ENCODE results near the gene JMY. TPM values are rescaled to one million over a fixed set of nuclear protein-coding genes. Genes with fewer than 3 reads are reported as not detected.

The JMY gene
- total RNA-seq, 1 donor from 2014 or later: 4.2 TPM

DNA sequence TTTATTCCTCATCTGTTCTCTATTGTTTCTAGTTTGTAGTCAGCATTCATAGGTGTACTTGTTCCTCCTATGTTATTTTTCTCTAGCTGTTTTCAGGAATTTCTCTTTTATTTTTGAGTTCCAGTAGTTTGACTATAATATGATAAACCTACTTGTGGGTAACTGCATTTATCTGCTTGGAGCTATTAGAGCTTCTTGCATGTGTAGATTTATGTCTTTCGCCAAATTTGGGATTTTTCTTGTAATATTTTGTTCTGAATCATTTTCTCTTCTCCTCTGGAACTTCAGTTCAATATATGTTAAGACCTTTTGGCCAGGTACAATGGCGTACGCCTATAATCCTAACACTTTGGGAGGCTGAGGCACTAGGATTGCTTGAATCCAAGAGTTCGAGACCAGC lies 37.4 kb downstream of the JMY start:
- Mint-ChIP-seq H3K4me3 (no peak overlapping the region), H3K27ac (ENCODE audit: unreplicated experiment) (no peak overlapping the region), H3K9me3 (peaks cover 8% of the 10 kb centered on the region), H3K27me3 (ENCODE audit: low read depth) (no peaks in the 10 kb centered on the region), H3K36me3 (ENCODE audit: low read depth) (no peaks in the 10 kb centered on the region), H3K4me1 (no peaks in the 10 kb centered on the region)
- TF ChIP-seq, protein P1, sequence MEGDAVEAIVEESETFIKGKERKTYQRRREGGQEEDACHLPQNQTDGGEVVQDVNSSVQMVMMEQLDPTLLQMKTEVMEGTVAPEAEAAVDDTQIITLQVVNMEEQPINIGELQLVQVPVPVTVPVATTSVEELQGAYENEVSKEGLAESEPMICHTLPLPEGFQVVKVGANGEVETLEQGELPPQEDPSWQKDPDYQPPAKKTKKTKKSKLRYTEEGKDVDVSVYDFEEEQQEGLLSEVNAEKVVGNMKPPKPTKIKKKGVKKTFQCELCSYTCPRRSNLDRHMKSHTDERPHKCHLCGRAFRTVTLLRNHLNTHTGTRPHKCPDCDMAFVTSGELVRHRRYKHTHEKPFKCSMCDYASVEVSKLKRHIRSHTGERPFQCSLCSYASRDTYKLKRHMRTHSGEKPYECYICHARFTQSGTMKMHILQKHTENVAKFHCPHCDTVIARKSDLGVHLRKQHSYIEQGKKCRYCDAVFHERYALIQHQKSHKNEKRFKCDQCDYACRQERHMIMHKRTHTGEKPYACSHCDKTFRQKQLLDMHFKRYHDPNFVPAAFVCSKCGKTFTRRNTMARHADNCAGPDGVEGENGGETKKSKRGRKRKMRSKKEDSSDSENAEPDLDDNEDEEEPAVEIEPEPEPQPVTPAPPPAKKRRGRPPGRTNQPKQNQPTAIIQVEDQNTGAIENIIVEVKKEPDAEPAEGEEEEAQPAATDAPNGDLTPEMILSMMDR (conservative IDR thresholded peaks at IDR 0.05): no peak
- no peak for DNase-seq (ENCODE audit: low read depth, low spot score)

DNA sequence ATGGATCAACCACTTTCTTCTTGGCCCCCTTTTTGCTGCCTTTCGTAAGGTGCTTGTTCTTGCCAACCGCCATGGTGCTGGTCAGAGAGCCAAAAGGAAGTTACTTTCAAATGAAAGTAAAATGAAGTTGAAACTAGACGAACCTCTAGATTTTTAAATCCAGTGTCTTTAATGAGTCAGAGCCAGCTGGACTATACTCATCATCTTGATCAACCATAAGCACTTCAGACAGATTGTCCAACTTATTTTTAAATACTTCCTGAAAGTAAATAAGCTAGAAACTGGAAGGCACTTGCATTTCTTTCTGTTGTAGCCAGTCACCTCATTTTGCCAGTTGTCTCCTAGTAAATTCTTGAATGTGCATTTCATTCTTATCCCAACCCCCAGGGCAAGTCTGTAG lies 48.9 kb downstream of the JMY start:
- Mint-ChIP-seq H3K27ac (ENCODE audit: unreplicated experiment) (no peak overlapping the region), H3K36me3 (ENCODE audit: low read depth) (peaks cover 3% of the 10 kb centered on the region), H3K4me1 (peaks cover 8% of the 10 kb centered on the region), H3K4me3 (no peak overlapping the region), H3K27me3 (ENCODE audit: low read depth) (no peaks in the 10 kb centered on the region), H3K9me3 (peaks cover 3% of the 10 kb centered on the region)
- TF ChIP-seq, protein P1 (conservative IDR thresholded peaks at IDR 0.05): no peak
- DNase-seq (ENCODE audit: low read depth, low spot score): no peak

DNA sequence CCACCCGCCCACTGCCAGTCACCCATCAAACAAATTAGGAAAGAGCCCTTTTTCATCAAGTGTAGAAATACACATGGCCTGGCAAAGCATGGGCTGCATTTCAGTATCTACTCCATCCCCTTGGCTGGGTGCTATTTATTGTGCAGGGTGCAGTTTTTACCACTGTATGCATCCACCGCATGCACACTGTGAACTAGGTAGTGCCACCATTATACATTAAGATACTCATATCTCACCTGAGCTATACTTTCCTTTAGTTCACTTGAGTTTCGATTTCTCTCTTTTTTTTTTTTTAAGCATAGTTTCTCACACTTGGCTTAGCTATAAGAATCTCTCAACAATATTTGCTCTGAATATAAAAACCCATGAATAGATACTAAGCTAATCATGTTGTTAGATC lies 49.4 kb downstream of the JMY start:
- Mint-ChIP-seq H3K27ac (ENCODE audit: unreplicated experiment) (no peak overlapping the region), H3K4me3 (no peak overlapping the region), H3K9me3 (peaks cover 3% of the 10 kb centered on the region), H3K36me3 (ENCODE audit: low read depth) (peaks cover 3% of the 10 kb centered on the region), H3K4me1 (peaks cover 8% of the 10 kb centered on the region), H3K27me3 (ENCODE audit: low read depth) (no peaks in the 10 kb centered on the region)
- no peak for DNase-seq (ENCODE audit: low read depth, low spot score)
- TF ChIP-seq, protein P1 (conservative IDR thresholded peaks at IDR 0.05): no peak

GRCh38 chr5:79285833-79286232 lies 49.9 kb downstream of the JMY start:
- H3K27me3 Mint-ChIP-seq (ENCODE audit: low read depth): no peaks in the 10 kb centered on the region
- no peak for DNase-seq (ENCODE audit: low read depth, low spot score)
- H3K4me3 Mint-ChIP-seq: no peak overlapping the region
- H3K27ac Mint-ChIP-seq (ENCODE audit: unreplicated experiment): no peak overlapping the region
- H3K36me3 Mint-ChIP-seq (ENCODE audit: low read depth): peaks cover 3% of the 10 kb centered on the region
- peaks cover 8% of the 10 kb centered on the region for H3K4me1 Mint-ChIP-seq
- H3K9me3 Mint-ChIP-seq: peaks cover 3% of the 10 kb centered on the region
- TF ChIP-seq, protein P1 (conservative IDR thresholded peaks at IDR 0.05): no peak

DNA sequence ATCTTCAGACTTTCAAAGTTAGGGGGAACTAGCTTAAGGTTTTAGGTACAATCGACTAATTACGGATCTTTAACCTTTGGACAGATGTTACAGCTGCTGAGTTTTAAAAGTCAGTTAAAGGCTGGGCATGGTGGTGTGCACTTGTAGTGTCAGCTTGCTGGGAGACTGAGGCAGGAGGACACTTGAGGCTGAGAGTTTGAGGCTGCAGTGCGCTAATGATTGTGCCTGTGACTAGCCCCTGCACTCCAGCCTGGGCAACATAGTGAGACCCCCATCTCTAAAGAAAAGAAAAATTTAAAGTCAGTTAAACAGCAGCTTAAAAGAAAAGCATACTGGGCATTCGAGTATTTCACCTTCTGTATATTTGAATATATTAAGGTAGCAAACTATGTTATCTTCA lies 51.4 kb downstream of the JMY start:
- no peak for DNase-seq (ENCODE audit: low read depth, low spot score)
- H3K4me1 Mint-ChIP-seq: peaks cover 8% of the 10 kb centered on the region
- no peaks in the 10 kb centered on the region for H3K27me3 Mint-ChIP-seq (ENCODE audit: low read depth)
- no peaks in the 10 kb centered on the region for H3K36me3 Mint-ChIP-seq (ENCODE audit: low read depth)
- TF ChIP-seq, protein P1 (conservative IDR thresholded peaks at IDR 0.05): no peak
- H3K27ac Mint-ChIP-seq (ENCODE audit: unreplicated experiment): no peak overlapping the region
- H3K4me3 Mint-ChIP-seq: no peak overlapping the region
- no peaks in the 10 kb centered on the region for H3K9me3 Mint-ChIP-seq

DNA sequence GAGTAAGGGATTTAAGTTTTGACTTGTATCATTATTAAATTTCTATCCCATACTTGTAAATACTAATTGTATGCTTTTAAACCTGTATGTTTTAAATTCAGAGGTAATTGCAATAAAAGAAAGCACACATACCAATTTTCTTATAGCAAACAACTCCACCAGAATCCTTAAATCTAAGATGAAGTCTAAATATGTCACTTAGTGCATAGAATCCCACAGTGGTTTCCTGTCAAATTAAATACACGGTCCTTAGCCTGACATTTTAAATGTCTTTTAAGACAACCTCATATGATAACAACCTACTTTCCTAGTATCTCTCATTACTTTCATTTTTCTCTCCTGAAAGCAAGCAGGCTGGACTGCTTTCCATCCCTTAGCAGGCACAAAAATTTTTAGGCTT lies 52.0 kb downstream of the JMY start:
- Mint-ChIP-seq H3K9me3 (no peaks in the 10 kb centered on the region), H3K27ac (ENCODE audit: unreplicated experiment) (no peak overlapping the region), H3K4me1 (peaks cover 8% of the 10 kb centered on the region), H3K27me3 (ENCODE audit: low read depth) (no peaks in the 10 kb centered on the region), H3K36me3 (ENCODE audit: low read depth) (no peaks in the 10 kb centered on the region), H3K4me3 (no peak overlapping the region)
- TF ChIP-seq, protein P1 (conservative IDR thresholded peaks at IDR 0.05): no peak
- DNase-seq (ENCODE audit: low read depth, low spot score): no peak

All from neural crest cell (in vitro differentiated cells).